HG02981 (cell line): ENCODE data around the gene BMAL2.
A peak's percentile ranks its signal among the peaks of the same experiment; 100 is the strongest.

Source experiments
- ATAC-seq: cut with Tn5 transposase; IDR thresholded peaks from one replicate; pipeline ENCODE4 v1.9.1; 2021; ENCODE audit warnings: mild to moderate bottlenecking, moderate library complexity; ENCODE audit not compliant: unreplicated experiment

Gene BMAL2, protein sequence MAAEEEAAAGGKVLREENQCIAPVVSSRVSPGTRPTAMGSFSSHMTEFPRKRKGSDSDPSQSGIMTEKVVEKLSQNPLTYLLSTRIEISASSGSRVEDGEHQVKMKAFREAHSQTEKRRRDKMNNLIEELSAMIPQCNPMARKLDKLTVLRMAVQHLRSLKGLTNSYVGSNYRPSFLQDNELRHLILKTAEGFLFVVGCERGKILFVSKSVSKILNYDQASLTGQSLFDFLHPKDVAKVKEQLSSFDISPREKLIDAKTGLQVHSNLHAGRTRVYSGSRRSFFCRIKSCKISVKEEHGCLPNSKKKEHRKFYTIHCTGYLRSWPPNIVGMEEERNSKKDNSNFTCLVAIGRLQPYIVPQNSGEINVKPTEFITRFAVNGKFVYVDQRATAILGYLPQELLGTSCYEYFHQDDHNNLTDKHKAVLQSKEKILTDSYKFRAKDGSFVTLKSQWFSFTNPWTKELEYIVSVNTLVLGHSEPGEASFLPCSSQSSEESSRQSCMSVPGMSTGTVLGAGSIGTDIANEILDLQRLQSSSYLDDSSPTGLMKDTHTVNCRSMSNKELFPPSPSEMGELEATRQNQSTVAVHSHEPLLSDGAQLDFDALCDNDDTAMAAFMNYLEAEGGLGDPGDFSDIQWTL

DNA sequence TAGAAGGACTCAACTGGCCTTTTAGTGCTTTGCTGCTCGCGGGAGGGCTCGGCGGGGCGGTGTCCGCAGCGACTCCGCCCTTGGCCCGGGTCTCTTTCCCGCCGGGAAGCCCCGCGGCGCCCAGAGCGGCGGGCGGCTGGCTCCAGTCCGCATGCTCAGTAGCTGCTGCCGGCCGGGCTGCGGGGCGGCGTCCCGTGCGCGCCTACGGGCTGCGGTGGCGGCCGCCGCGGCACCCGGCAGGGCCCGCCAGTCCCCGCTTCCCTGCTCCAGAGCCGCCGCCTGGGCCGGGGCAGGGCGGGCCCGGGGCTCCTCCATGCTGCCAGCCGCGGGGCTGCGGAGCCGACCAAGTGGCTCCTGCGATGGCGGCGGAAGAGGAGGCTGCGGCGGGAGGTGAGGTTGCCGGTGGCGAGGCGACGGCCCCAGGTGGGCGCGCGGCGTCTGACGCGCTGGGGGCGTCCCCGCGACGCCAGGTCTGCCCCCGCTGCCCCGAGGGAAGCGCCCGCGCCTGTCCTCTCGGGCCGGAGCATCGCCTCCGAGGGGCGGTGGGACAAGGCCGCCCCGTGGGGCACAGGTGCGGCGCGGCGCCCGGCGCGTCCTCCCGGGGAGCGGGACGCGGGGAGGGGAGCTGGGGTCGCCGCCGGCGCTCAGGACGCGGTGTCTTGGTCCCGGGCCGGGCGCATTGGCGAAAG, at the start of gene BMAL2:
BMAL2 (plus strand) TSS at position 123 of the 689 bp plus-strand sequence; CDS start at position 360, 237 bp downstream.
- ATAC-seq = peak; percentile 32

DNA sequence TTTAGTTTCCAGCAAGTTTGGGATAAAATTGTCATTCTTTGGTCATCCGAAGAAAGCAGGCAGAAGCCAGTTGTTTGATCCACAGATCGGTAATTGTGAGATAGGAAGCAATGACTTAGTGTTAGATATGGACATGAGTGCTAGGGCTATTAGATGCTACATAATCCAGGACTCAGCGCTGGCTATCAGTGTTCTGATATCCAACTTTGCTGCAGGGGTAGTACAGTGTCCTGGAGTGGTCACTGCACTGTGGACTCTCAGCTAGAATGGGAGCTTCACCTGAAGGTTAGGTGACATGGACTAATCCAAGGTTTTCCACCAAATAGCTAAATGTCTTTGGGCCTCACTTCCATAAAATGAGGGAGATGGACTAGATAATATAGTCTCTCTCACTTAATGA, 48.6 kb upstream of the BMAL2 start:
- ATAC-seq = no peak

- ATAC-seq = peak; percentile 70
Measured at GRCh38 chr12:27284751-27285150, 47.9 kb upstream of the BMAL2 start.

DNA sequence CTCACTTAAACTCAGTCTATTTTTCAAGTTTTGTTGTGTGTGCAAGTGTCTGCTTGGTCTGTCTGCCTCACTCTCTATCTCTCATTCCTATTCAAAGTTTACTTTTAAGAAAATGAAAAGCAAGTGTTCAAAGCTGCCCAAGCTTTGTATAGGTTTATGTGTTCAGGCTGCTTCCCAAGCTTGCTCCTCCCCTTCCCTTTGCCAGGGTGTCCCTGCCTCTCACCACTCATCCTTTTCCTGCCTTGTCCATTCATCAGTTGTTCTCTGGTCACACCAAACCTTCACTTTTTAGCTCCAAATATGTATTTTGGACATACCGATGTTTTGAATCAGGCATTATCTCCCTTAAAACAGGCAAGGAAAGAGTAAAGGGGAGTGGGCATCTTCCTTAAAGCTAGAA, 47.2 kb upstream of the BMAL2 start:
- ATAC-seq = no peak

GRCh38 chr12:27289414-27289813, 43.2 kb upstream of the BMAL2 start:
- ATAC-seq = no peak

DNA sequence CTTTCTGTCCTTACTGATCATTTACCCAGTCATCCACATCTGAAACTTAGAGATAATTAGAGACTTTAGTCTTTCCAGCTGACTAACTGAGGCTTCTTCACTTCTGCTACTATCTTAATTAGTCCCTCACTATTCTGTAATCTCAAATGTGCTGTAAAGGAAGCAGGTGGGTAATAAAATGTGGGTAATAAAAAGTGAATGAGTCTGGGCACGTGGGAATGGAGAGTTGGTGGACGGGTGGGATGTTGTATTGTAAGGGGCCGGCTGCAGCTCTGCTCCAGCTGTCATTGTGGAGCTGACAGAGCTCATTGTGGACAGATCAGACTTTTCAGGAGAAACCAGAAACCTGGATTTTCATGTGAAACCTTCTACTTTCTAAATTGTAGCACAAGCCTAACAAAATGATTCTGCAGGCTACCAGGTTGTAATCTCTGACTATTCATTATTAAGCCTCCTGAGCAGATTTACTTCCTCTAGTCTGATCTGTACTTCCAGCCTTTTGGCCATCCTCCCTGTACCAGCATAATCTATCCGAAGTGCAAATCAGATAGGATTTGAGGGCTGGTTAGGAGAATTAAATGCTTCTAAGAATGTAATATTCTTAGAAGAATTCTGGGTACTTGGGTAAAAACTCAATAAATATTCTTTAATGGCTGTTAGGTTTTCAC, 42.0 kb upstream of the BMAL2 start:
- no peak for ATAC-seq

- ATAC-seq = no peak
Measured at GRCh38 chr12:27291862-27292261, 40.8 kb upstream of the BMAL2 start.

GRCh38 chr12:27292718-27293117, 39.9 kb upstream of the BMAL2 start:
- no peak for ATAC-seq

- no peak for ATAC-seq
Measured at GRCh38 chr12:27293463-27293862, 39.2 kb upstream of the BMAL2 start.

GRCh38 chr12:27296674-27297073, 36.0 kb upstream of the BMAL2 start:
- no peak for ATAC-seq

DNA sequence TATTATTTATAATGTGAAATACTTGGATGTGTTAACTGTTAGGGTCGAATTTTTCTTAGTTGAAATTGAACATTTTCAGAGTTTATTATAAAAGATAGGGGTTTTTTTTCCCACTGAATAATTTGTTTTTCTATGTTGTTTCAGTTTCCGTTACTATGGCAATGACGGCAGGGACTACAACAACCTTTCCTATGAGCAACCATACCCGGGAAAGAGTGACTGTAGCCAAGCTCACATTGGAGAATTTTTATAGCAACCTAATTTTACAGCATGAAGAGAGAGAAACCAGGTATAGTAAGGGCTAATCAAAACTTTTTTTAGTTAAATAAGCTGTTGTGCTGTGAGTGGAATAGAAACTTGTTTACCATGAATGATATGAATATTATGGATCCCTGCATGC, 35.1 kb upstream of the BMAL2 start:
- ATAC-seq = no peak

DNA sequence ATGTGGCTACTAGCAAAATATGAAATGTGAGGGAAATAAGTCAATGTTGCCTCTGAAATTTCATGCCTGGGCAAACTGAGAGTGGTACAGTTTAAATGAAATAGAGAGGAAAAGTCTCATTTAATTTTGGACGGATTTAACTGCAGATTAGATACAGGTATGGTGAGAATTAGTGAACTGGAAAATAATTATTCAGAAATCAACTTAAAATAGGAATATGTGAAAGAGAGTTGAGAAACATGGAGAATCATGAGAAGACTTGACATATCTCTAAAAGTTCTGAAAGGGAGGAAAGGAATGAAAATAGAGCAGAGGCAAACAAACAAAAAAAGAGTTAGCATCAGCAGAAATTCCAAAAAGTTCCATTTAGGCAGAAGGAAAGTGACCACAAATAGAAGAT, 33.5 kb upstream of the BMAL2 start:
- ATAC-seq = no peak

DNA sequence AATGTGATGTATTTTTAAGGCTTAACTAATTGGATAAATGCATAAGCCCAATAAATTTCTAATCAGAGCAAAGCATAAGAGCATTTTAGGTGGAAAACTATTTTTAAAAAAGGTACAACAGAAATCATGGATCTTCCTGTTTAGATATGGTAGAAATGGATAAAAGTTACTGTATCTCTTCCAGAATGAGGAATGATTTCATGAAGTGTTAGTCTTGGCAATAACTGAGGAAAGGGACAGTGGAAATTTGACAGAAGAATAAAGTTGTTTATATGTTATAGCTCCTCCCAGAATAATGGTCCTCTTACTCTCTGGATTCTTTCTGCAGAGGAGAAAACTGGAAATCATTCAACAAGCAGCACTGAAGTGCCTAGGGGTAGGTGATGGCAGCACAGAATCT, 32.4 kb upstream of the BMAL2 start:
- ATAC-seq = no peak

DNA sequence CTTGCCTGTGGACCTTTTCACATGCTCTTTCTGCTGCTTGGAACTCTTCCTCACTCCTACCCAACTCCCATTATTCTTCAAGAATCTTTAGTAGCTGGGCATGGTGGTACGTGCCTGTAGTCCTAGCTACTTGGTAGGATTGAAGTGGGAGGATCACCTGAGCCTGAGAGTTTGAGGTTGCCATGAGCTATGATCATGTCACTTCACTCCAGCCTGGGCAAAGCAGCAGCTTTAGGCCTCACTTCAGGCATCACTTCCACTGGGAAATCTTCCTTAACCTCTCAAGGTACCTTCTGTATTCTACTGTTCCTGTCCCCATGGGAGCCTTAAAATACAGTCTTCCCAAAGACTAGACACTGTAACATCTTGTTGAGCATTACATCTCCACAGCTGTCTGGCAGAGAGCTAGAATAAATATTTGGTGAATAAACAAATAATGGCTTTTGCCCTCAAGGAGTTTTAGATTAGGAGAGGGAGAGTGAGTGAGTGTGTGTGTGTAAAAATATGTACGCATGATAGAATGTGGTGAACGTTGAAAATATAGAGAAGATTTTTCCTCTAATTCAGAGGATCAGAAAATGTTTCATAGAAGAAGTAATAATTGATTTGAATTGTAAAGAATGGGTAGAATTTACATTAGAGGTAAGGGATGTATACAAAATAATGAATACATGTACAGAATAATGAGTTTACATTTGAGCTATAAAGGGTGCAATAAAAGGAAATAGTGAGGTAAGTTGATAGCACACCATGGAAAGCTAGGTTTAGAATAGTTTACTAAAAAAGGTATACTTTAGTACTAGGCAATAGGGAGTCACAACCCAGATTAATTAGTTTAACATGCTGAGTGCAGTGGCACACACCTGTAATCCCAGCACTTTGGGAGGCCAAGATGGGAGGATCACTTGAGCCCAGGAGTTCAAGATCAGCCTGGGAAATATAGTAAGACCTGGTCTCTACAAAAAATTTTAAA, 29.2 kb upstream of the BMAL2 start:
- ATAC-seq = no peak

DNA sequence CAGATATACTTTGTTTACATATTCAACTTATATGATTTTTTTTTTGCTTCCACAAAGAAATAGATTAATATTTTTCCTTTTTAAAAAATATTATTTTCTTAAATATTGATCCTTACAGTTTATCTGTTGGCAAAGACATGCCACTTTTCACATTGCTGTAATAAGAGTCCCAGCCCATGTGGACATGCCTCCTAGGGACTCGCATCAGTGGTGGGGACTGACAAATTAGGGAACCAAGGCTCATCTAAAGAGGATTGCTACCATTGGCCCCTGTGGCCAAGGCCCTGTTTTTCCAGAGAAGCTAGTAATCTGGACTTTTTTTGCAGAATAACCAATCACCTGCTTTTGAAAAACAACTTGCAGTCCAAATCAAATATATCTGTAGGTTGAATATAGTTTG, 27.8 kb upstream of the BMAL2 start:
- no peak for ATAC-seq

DNA sequence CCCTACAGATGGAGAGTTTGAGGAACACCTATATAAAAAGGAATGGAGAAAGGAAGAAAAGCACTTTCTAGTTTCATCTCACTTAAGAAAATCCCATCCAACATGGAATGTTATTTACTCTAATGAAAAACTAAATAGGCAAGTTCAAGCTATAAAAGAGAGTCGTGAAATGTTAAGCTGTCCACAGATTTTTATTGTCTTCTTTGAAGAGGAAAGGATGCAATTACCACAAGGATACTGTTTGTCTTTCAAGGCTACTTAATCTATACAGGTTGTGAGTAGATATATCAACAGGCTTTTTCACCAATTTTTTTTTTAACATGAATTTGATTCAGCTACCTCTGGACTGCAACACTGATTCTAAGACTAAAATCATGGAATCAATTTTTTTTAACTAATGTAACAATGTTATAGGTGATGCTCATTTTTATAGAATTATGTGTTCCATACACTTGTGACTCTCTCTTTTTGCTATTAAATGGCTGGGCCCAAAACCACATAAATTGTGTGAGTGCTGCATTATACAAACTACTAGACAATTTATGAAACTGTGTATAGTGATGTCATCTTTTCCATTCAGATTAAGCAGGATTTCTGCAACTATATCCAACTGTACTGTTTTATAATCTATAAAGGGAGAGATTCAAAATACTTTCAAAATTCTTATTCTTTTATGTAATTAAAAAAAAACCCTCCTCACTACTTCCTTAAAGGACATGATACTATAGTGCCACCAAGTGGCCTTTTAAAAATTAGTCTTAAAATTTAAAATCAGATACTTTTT, 26.8 kb upstream of the BMAL2 start:
- no peak for ATAC-seq

- ATAC-seq = no peak
Measured at GRCh38 chr12:27309293-27309994, 23.2 kb upstream of the BMAL2 start.

GRCh38 chr12:27309995-27310315, 22.7 kb upstream of the BMAL2 start:
- no peak for ATAC-seq

DNA sequence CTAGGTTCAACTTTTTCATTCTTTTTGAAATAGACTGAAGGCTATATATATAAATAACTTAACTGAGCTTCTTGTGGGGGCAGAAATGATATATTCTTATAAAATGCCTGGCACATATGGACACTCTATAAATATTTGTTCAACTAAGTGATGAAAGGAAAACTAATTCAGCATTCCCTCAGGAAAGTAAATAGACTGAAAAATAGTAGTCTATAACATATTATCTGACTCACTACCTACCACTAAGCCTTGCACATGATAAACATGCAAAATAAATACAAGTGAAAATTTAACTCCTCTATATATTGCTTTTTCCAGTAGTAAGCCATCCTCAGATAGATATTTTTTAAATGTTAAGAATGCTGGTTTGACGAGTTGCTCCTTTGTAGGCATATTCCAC, 15.7 kb upstream of the BMAL2 start:
- ATAC-seq = no peak
